Adrenal gland (tissue), 5 donors: ENCODE results near the gene IGF2BP2.

ENCODE experiments used
- CTCF ChIP-seq, 6 experiments: fragments of 450-650 bp in 4 of 6; fragments of 200-600 bp in 2 of 6; sonication (generic) in 1 of 6; IDR thresholded peaks; 1 replicate in 5 of 6; 2 replicates in 1 of 6; pipeline versions ENCODE4 v1.5.1 to v1.8.0; 2016 to 2021; ENCODE audit warnings: antibody characterized with exemption in 6 of 6, mild to moderate bottlenecking in 2 of 6, moderate library complexity in 1 of 6
- POLR2A ChIP-seq, 2 donors: fragments of 450-650 bp; IDR thresholded peaks; one replicate each; pipeline ENCODE4 v1.6.1; 2017; ENCODE audit warnings: antibody characterized with exemption in 2 of 2, mild to moderate bottlenecking in 2 of 2, moderate library complexity in 1 of 2
- donor health status: DM: no; HTN: no; CAD: no.

GRCh38 chr3:185851959-185852358 is 27.1 kb upstream of the IGF2BP2 start:
- no peak for TF ChIP-seq CTCF (IDR thresholded peaks at IDR 0.05)
- no peak for TF ChIP-seq POLR2A (IDR thresholded peaks at IDR 0.05)
